ENCODE data around the gene LRRC8C.

The LRRC8C gene

GRCh38 chr1:89761338-89761737, 128.4 kb downstream of the LRRC8C start:
- no peak overlapping the region for H3K4me3 ChIP-seq (ENCODE audit: low read depth, low read length)
- TF ChIP-seq CTCF (IDR thresholded peaks at IDR 0.05; ENCODE audit: low read depth, low read length): no peak
- in situ Hi-C loops (cut with HindIII; ENCODE audit: low sequenced_read_pairs): no loop called here
- DNase-seq (ENCODE audit: low read depth, low spot score): no peak

DNA sequence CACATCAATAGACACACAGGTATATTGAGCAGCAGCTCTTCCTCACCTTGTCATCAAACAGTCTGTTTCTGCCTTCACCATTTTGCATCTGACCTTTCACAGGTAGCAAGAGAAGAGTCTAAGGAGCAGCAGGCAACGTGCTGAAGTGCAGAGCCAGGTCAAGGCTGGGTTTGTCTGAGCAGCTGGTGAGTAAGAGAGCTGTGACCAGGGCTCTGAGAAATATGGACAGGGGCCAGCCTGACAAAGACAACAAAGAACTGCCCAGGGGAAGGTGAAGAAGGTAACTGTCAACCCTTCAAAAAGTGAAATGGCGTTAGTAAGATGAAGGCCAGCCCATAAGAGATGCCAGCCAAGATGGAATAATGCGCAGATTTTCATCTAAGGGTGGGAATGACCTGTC, 129.0 kb downstream of the LRRC8C start:
- DNase-seq (ENCODE audit: low read depth, low spot score): no peak
- H3K4me3 ChIP-seq (ENCODE audit: low read depth, low read length): no peak overlapping the region
- in situ Hi-C loops (cut with HindIII; ENCODE audit: low sequenced_read_pairs): no loop called here
- TF ChIP-seq CTCF (IDR thresholded peaks at IDR 0.05; ENCODE audit: low read depth, low read length): no peak

DNA sequence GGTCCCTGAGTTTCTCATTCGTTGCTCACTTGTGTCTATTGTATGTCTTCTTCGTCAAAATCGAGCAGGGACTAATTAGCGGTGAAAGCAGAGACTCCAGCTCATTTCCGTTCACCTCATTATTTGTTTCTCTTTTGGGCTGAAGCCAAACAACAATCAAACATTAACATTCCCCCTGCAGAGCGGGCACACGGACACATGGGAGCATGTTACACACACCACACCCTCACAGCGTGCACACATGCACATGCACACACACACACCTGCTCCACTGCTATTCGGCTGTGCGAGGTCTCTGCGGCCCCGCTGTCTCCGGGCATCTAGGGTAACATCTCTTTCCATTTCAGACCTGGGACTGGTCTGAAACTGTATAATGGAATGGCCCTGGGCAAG, 129.5 kb downstream of the LRRC8C start:
- H3K4me3 ChIP-seq (ENCODE audit: low read depth, low read length): peak overlapping the region; percentile 48
- no peak for TF ChIP-seq CTCF (IDR thresholded peaks at IDR 0.05; ENCODE audit: low read depth, low read length)
- in situ Hi-C loops (cut with HindIII; ENCODE audit: low sequenced_read_pairs): no loop called here
- DNase-seq (ENCODE audit: low read depth, low spot score): no peak

GRCh38 chr1:89762779-89763648, 130.1 kb downstream of the LRRC8C start:
- H3K4me3 ChIP-seq (ENCODE audit: low read depth, low read length): peak overlapping the region; percentile 48
- peak; percentile 85 for DNase-seq (ENCODE audit: low read depth, low spot score)
- in situ Hi-C loops (cut with HindIII; ENCODE audit: low sequenced_read_pairs): no loop called here
- TF ChIP-seq CTCF (IDR thresholded peaks at IDR 0.05; ENCODE audit: low read depth, low read length): peak; percentile 98

GRCh38 chr1:89763649-89763986, 130.7 kb downstream of the LRRC8C start:
- H3K4me3 ChIP-seq (ENCODE audit: low read depth, low read length): peak overlapping the region; percentile 48
- DNase-seq (ENCODE audit: low read depth, low spot score): no peak
- no peak for TF ChIP-seq CTCF (IDR thresholded peaks at IDR 0.05; ENCODE audit: low read depth, low read length)
- in situ Hi-C loops (cut with HindIII; ENCODE audit: low sequenced_read_pairs): no loop called here

GRCh38 chr1:89765774-89766173, 132.9 kb downstream of the LRRC8C start:
- in situ Hi-C loops (cut with HindIII; ENCODE audit: low sequenced_read_pairs): no loop called here
- no peak for TF ChIP-seq CTCF (IDR thresholded peaks at IDR 0.05; ENCODE audit: low read depth, low read length)
- DNase-seq (ENCODE audit: low read depth, low spot score): no peak
- H3K4me3 ChIP-seq (ENCODE audit: low read depth, low read length): no peak overlapping the region
